Fibroblast of villous mesenchyme (primary cell): Measurements from ENCODE around the gene DPP10. TPM values are rescaled to one million over a fixed set of nuclear protein-coding genes. Genes with fewer than 3 reads are reported as not detected.

ENCODE experiments used
- DNase-seq: peaks from one replicate; pipeline ENCODE4 v3.0.0-alpha.2; 2010; ENCODE audit warnings: low read depth
- H3K4me3 ChIP-seq: 2 replicates; pipeline ENCODE4 v1.5.1; 2011; ENCODE audit warnings: low read depth, mild to moderate bottlenecking, low read length
- total RNA-seq: library from RNA; depleted of rRNA; stranded (reverse); fragments of >200 nt; gene quantifications from 2 replicates; pipeline ENCODE4 v1.2.3, GENCODE V29; 2012
- TF ChIP-seq, protein P1 (sequence below): IDR thresholded peaks from 2 replicates; pipeline ENCODE4 v1.5.1; 2012; ENCODE audit warnings: low read depth, mild to moderate bottlenecking, low read length; ENCODE audit not compliant: insufficient read depth

Gene DPP10
- total RNA-seq, 1 donor = under 0.01 TPM

DNA sequence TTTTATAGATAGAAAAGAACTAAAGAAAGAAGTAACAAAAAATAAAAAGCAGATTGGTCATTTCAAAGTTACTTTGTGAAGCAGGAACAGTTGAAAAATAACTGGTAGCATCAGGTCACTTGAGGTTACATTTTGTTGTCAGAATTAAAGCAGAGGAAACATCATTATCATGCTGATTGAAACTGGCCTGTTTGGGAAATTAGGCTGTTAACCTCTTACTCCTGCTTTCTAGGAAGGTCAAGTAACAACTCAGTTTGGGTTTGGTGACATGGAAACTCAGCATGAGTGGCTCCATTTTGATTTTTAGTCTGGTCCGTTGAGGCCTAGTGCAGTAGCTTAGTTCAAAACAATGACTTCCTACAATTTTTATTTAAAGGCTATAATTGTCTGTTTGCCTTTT lies 1383.5 kb downstream of the DPP10 start:
- DNase-seq = no peak
- TF ChIP-seq, protein P1, sequence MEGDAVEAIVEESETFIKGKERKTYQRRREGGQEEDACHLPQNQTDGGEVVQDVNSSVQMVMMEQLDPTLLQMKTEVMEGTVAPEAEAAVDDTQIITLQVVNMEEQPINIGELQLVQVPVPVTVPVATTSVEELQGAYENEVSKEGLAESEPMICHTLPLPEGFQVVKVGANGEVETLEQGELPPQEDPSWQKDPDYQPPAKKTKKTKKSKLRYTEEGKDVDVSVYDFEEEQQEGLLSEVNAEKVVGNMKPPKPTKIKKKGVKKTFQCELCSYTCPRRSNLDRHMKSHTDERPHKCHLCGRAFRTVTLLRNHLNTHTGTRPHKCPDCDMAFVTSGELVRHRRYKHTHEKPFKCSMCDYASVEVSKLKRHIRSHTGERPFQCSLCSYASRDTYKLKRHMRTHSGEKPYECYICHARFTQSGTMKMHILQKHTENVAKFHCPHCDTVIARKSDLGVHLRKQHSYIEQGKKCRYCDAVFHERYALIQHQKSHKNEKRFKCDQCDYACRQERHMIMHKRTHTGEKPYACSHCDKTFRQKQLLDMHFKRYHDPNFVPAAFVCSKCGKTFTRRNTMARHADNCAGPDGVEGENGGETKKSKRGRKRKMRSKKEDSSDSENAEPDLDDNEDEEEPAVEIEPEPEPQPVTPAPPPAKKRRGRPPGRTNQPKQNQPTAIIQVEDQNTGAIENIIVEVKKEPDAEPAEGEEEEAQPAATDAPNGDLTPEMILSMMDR = no peak
- no peak overlapping the region for H3K4me3 ChIP-seq

DNA sequence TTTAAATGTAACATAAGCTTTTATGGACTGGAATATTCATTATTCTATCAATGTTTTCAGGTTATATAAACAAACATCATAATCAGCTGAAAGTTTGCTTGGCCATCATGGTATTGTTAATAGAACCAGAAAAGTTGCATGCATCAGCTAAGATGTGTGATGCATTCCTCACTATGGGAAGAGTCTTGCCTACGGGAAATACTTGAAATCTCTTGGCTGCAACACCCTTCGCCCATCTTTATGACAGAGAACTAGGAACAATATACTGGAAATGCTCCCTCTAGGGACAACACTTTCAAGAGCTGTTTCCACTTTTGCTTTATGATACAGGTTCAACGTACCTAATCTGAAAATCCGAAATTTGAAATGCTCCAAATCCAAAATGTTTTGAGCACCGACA lies 1390.8 kb downstream of the DPP10 start:
- no peak overlapping the region for H3K4me3 ChIP-seq
- TF ChIP-seq, protein P1 = no peak
- DNase-seq = no peak

DNA sequence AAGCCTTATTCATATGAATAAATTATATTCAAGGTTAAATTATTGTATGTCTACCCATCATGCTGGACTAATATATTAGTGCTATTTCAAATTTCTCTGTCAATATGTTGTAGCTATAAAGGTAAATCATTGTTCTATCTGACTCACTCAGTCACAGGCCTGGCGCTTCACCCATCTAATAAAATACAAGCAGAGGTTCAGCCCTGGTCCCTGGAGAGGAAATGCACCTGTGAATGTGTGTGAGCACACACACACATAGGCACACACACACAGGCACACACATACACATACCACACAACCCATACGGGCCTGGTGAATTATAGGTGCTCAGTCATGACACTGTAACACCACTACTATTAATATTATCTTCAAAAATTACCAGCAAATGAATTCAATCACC lies 1396.1 kb downstream of the DPP10 start:
- no peak for DNase-seq
- no peak overlapping the region for H3K4me3 ChIP-seq
- TF ChIP-seq, protein P1 = no peak

DNA sequence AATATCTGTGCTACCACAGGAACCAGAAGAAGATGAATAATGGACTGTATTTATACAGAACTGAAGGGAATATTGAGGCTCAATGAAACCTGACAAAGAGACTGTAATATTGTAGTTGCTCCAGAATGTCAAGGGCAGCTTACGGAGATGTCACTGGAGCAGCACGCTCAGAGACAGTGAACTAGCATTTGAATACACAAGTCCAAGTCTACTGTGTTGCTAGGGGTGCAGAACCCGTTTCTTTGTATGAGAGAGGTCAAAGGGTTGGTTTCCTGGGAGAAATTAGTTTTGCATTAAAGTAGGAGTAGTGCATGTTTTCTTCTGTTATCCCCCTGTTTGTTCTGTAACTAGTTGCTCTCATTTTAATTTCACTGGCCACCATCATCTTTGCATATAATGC lies 1399.9 kb downstream of the DPP10 start:
- no peak overlapping the region for H3K4me3 ChIP-seq
- DNase-seq = no peak
- TF ChIP-seq, protein P1 = no peak

DNA sequence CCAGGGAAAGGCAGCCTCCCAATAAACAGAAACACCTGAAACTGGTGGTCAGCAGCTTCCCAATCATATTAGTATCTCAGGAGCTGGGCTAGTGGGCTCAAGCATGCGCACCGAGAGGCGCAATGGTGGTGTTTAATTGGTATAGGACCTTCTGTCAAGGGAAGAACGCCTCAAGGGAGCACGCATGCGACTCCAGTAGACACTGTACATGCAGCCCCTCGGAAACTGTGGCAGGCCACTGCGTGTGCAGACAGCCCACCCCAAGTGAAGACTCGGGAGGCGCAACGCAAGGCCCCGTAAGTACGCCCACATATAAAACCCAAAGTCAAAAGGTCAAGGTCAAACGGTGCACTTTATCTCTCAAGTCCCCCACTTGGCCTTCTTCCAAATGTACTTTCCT lies 1405.8 kb downstream of the DPP10 start:
- TF ChIP-seq, protein P1 = no peak
- H3K4me3 ChIP-seq = no peak overlapping the region
- DNase-seq = no peak

DNA sequence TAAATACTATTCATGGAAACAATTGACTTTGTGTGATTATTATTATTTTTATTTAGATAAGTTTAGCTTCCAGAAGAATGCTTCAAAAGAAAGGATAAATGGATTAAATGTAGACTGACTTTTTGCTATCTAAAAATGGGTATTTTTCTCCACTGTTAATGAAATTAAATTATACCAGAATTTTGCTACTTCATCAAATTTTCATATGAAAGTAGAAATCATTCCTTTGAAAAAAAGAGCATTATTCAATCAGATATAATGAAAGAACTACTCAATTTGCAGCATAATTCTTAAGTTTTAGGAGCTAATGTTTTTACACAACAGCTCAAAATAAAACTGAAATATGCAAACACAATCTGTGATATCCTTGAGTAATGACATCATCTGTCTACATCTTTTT lies 1424.6 kb downstream of the DPP10 start:
- TF ChIP-seq, protein P1 = no peak
- no peak for DNase-seq

DNA sequence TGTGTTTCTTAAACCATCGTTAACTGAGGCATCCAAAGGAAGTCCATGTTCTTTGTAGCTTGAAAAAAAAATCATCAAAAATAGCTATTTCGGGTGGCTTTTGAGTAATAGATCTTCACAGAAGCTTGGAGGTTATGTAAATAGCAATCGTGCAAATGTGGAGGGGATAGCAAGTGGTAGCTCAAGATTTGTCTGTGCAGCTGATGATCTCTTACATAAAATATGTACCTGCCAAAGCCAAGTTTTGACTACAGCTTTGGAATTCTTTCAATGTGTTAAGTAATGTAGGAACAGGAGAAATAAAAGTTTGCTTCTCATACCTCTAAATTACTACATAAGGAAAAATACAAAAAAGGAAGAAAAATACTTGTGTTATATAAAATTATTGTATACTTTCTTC lies 1432.0 kb downstream of the DPP10 start:
- TF ChIP-seq, protein P1 = no peak
- DNase-seq = no peak

More for the DNA sequence above, 1424.6 kb downstream of the DPP10 start:
- H3K4me3 ChIP-seq = no peak overlapping the region

More for the DNA sequence above, 1432.0 kb downstream of the DPP10 start:
- no peak overlapping the region for H3K4me3 ChIP-seq
